Measurements from ENCODE around the gene KIF3A. TPM values are rescaled to one million over a fixed set of nuclear protein-coding genes. Genes with fewer than 3 reads are reported as not detected.

The KIF3A gene
- polyA plus RNA-seq, 4 donors, result 11.3 to 27.4 (median 23.5) TPM

GRCh38 chr5:132771503-132771998 lies 34.2 kb upstream of the KIF3A start:
- no peak for DNase-seq (ENCODE audit: low read depth in 4 of 4, low spot score in 3 of 4)

- DNase-seq (ENCODE audit: low read depth in 4 of 4, low spot score in 3 of 4), result no peak
Observed at GRCh38 chr5:132770476-132771159, 33.3 kb upstream of the KIF3A start.

- DNase-seq (ENCODE audit: low read depth in 4 of 4, low spot score in 3 of 4), result no peak
Observed at GRCh38 chr5:132768485-132768868, 31.1 kb upstream of the KIF3A start.

GRCh38 chr5:132767150-132767549 lies 29.8 kb upstream of the KIF3A start:
- no peak for DNase-seq (ENCODE audit: low read depth in 4 of 4, low spot score in 3 of 4)

- no peak for DNase-seq (ENCODE audit: low read depth in 4 of 4, low spot score in 3 of 4)
Observed at GRCh38 chr5:132766806-132767055, 29.4 kb upstream of the KIF3A start.

- DNase-seq (ENCODE audit: low read depth in 4 of 4, low spot score in 3 of 4), result no peak
Observed at GRCh38 chr5:132766020-132766805, 28.9 kb upstream of the KIF3A start.

GRCh38 chr5:132765311-132766019 lies 28.1 kb upstream of the KIF3A start:
- DNase-seq (ENCODE audit: low read depth in 4 of 4, low spot score in 3 of 4), result no peak

- no peak for DNase-seq (ENCODE audit: low read depth in 4 of 4, low spot score in 3 of 4)
Observed at GRCh38 chr5:132764671-132765238, 27.4 kb upstream of the KIF3A start.

- no peak for DNase-seq (ENCODE audit: low read depth in 4 of 4, low spot score in 3 of 4)
Observed at GRCh38 chr5:132764051-132764450, 26.7 kb upstream of the KIF3A start.

- no peak for DNase-seq (ENCODE audit: low read depth in 4 of 4, low spot score in 3 of 4)
Observed at GRCh38 chr5:132763181-132764036, 26.1 kb upstream of the KIF3A start.

GRCh38 chr5:132762246-132763000 lies 25.1 kb upstream of the KIF3A start:
- no peak for DNase-seq (ENCODE audit: low read depth in 4 of 4, low spot score in 3 of 4)

- DNase-seq (ENCODE audit: low read depth in 4 of 4, low spot score in 3 of 4), result no peak
Observed at GRCh38 chr5:132761321-132762240, 24.2 kb upstream of the KIF3A start.

GRCh38 chr5:132760601-132761317 lies 23.4 kb upstream of the KIF3A start:
- DNase-seq (ENCODE audit: low read depth in 4 of 4, low spot score in 3 of 4), result no peak

- DNase-seq (ENCODE audit: low read depth in 4 of 4, low spot score in 3 of 4), result no peak
Observed at GRCh38 chr5:132760049-132760420, 22.7 kb upstream of the KIF3A start.

GRCh38 chr5:132759114-132760048 lies 22.0 kb upstream of the KIF3A start:
- no peak for DNase-seq (ENCODE audit: low read depth in 4 of 4, low spot score in 3 of 4)

- no peak for DNase-seq (ENCODE audit: low read depth in 4 of 4, low spot score in 3 of 4)
Observed at GRCh38 chr5:132758451-132758850, 21.1 kb upstream of the KIF3A start.

- DNase-seq (ENCODE audit: low read depth in 4 of 4, low spot score in 3 of 4), result no peak
Observed at GRCh38 chr5:132756542-132756941, 19.2 kb upstream of the KIF3A start.

Measured in left renal pelvis (tissue), 4 donors.